Lung (tissue), 12 donors: ENCODE measurements around the gene PPP1R9B. TPM values are rescaled to one million over a fixed set of nuclear protein-coding genes. Genes with fewer than 3 reads are reported as not detected.

Experiments used
- ATAC-seq: fragments of 200-7000 bp; cut with Tn5 transposase; one replicate; pipeline ENCODE4 v1.9.1; 2020; ENCODE audit warnings: moderate number of reproducible peaks; ENCODE audit not compliant: insufficient read depth, low FRiP score
- DNase-seq, 3 donors: peaks; one replicate each; pipeline ENCODE4 v3.0.0-alpha.2; 2013 to 2017
- H3K27ac ChIP-seq, 2 donors: one replicate each; pipeline ENCODE4 v1.5.1; 2013; ENCODE audit warnings: mild to moderate bottlenecking in 2 of 2, moderate library complexity in 2 of 2, control low read depth in 1 of 2, inconsistent platforms in 1 of 2, low read depth in 1 of 2, low read length in 1 of 2
- H3K27me3 ChIP-seq, 3 donors: one replicate each; pipeline ENCODE4 v1.5.1; 2013; ENCODE audit warnings: low read length in 2 of 3; ENCODE audit not compliant: control insufficient read depth in 3 of 3, insufficient read depth in 3 of 3
- H3K36me3 ChIP-seq, 4 donors: one replicate each; pipeline ENCODE4 v1.5.1; 2013; ENCODE audit warnings: low read length in 4 of 4, mild to moderate bottlenecking in 1 of 4, moderate library complexity in 1 of 4; ENCODE audit not compliant: control insufficient read depth in 4 of 4, insufficient read depth in 4 of 4
- H3K4me1 ChIP-seq, 5 donors: one replicate each; pipeline ENCODE4 v1.5.1; 2013; ENCODE audit warnings: low read length in 5 of 5, mild to moderate bottlenecking in 2 of 5, moderate library complexity in 1 of 5; ENCODE audit not compliant: control insufficient read depth in 5 of 5, insufficient read depth in 5 of 5
- H3K4me3 ChIP-seq: one replicate; pipeline ENCODE4 v1.5.1; 2013; ENCODE audit warnings: mild to moderate bottlenecking, control low read depth, moderate library complexity
- H3K9ac ChIP-seq, 2 donors: one replicate each; pipeline ENCODE4 v1.5.1; 2013; ENCODE audit warnings: low read length in 2 of 2, control low read depth in 1 of 2; ENCODE audit not compliant: insufficient read depth in 1 of 2
- H3K9me3 ChIP-seq, 4 donors: one replicate each; pipeline ENCODE4 v1.5.1; 2013; ENCODE audit warnings: low read length in 3 of 4, mild to moderate bottlenecking in 1 of 4, moderate library complexity in 1 of 4; ENCODE audit not compliant: control insufficient read depth in 4 of 4, insufficient read depth in 3 of 4
- WGBS, 2 donors: extraction: QIAGEN DNeasy Blood & Tissue Kit; methylation state at CpG; one replicate each; pipeline ENCODE4 v1.1.7; 2013; 5-methylcytosine and 5-hydroxymethylcytosine counted together
- polyA plus RNA-seq, 2 donors: library from polyadenylated mRNA; stranded (reverse); fragments of 200-250 nt; gene quantifications; one replicate each; pipeline ENCODE4 v1.2.1, GENCODE V29; 2013
- total RNA-seq, 2 donors: library from RNA; depleted of rRNA in 1 of 2; stranded (reverse); fragments of >200 nt in 1 of 2; gene quantifications; one replicate each; pipeline ENCODE4 v1.2.1, GENCODE V29; 2014 to 2021
- TF ChIP-seq, protein P1 (sequence below): IDR thresholded peaks from 2 replicates; pipeline ENCODE4 v1.5.1; 2012; ENCODE audit warnings: mild to moderate bottlenecking; ENCODE audit errors: control extremely low read depth, extremely low read depth
- donor health status: control.
- donor health status: control.
- donor health status: Bipolar disorder and iron deficiency.
- donor health status: healthy.
- donor health status: DM: yes; HTN: yes; CAD: no.

PPP1R9B gene
- total and polyA plus RNA-seq, 4 donors, result 31.7 to 77.4 (median 49.8) TPM

- Histone ChIP-seq H3K4me1 (peaks cover 0 to 8% (median 3%) of the 10 kb centered on the region in 5 donors), H3K9me3 (no peaks in the 10 kb centered on the region), H3K27me3 (no peaks in the 10 kb centered on the region), H3K36me3 (no peaks in the 10 kb centered on the region), H3K4me3 (no peak overlapping the region), H3K9ac (no peak overlapping the region), H3K27ac (peak overlapping the region in 1 of 2 donors; percentile 94)
- WGBS, 2 donors, result 80 to 93% methylated on average over 7 of the region's 7 CpGs
- TF ChIP-seq, protein P1, sequence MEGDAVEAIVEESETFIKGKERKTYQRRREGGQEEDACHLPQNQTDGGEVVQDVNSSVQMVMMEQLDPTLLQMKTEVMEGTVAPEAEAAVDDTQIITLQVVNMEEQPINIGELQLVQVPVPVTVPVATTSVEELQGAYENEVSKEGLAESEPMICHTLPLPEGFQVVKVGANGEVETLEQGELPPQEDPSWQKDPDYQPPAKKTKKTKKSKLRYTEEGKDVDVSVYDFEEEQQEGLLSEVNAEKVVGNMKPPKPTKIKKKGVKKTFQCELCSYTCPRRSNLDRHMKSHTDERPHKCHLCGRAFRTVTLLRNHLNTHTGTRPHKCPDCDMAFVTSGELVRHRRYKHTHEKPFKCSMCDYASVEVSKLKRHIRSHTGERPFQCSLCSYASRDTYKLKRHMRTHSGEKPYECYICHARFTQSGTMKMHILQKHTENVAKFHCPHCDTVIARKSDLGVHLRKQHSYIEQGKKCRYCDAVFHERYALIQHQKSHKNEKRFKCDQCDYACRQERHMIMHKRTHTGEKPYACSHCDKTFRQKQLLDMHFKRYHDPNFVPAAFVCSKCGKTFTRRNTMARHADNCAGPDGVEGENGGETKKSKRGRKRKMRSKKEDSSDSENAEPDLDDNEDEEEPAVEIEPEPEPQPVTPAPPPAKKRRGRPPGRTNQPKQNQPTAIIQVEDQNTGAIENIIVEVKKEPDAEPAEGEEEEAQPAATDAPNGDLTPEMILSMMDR, result no peak
- ATAC-seq (no peak), DNase-seq (no peak)
These were observed 16.2 kb upstream of the PPP1R9B start for GRCh38 chr17:50166518-50167181.

- Histone ChIP-seq H3K27ac (peak within 1 kb of the TSS; percentile 58 to 94), H3K4me1 (peaks cover 0 to 10% (median 3%) of the 10 kb centered on the region in 5 donors), H3K9me3 (no peaks in the 10 kb centered on the region), H3K36me3 (no peaks in the 10 kb centered on the region), H3K4me3 (no peak within 1 kb of the TSS), H3K9ac (no peak within 1 kb of the TSS), H3K27me3 (no peaks in the 10 kb centered on the region)
- WGBS, 2 donors, result 66 to 74% methylated on average over 15 of the region's 15 CpGs
- no peak for ATAC-seq
- TF ChIP-seq, protein P1, result no peak
- no peak for DNase-seq
These were observed 15.5 kb upstream of the PPP1R9B start, which contains the start of gene SGCA for GRCh38 chr17:50165867-50166517. Gene SGCA (plus strand): TSS chr17:50166005. CDS start chr17:50166041, 36 bp downstream.

DNA sequence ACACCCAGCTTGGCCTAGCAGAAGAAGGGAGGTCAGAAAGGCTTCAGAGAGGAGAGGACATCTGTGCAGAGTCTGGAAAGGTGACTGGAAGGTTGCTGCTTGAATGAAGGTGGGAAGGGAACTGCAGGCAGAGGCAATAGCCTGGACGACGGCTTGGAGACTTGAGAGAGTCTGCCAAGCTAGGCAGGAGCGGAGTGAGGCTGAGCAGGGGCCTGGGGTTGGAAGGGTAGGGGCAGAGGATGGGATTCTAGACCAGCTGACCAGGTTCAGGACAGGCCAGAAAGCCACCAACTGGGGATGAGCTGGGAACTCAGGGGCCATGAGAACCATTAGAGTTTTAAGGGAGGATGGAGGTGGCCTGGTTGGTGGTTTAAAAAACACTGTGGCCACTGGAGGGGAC, 15.0 kb upstream of the PPP1R9B start:
- Histone ChIP-seq H3K36me3 (no peaks in the 10 kb centered on the region), H3K27me3 (no peaks in the 10 kb centered on the region), H3K9ac (no peak overlapping the region), H3K27ac (peak overlapping the region in 1 of 2 donors; percentile 94), H3K4me1 (peaks cover 0 to 10% (median 3%) of the 10 kb centered on the region in 5 donors), H3K4me3 (no peak overlapping the region), H3K9me3 (no peaks in the 10 kb centered on the region)
- TF ChIP-seq, protein P1, result no peak
- WGBS, 2 donors, result 86 to 97% methylated on average over 3 of the region's 3 CpGs
- DNase-seq, result no peak
- no peak for ATAC-seq
